ENCODE measurements around the gene CHST1.
A peak's percentile ranks its signal among the peaks of the same experiment; 100 is the strongest.

CHST1 gene

GRCh38 chr11:45659031-45659817 is 6.2 kb downstream of the CHST1 start:
- DNase-seq = no peak

- DNase-seq = no peak
Measured at GRCh38 chr11:45658292-45658991, 7.0 kb downstream of the CHST1 start.

GRCh38 chr11:45657496-45658260 is 7.7 kb downstream of the CHST1 start:
- peak; percentile 10 for DNase-seq

- no peak for DNase-seq
Measured at GRCh38 chr11:45655831-45656230, 9.6 kb downstream of the CHST1 start.

- DNase-seq = peak; percentile 81
Measured at GRCh38 chr11:45655347-45655756, 10.1 kb downstream of the CHST1 start.

GRCh38 chr11:45655012-45655283 is 10.5 kb downstream of the CHST1 start:
- no peak for DNase-seq

GRCh38 chr11:45654231-45655011 is 11.0 kb downstream of the CHST1 start:
- no peak for DNase-seq

- no peak for DNase-seq
Measured at GRCh38 chr11:45653277-45653676, 12.1 kb downstream of the CHST1 start.

- no peak for DNase-seq
Measured at GRCh38 chr11:45652781-45653180, 12.6 kb downstream of the CHST1 start.

- DNase-seq = no peak
Measured at GRCh38 chr11:45651841-45652749, 13.3 kb downstream of the CHST1 start.

- no peak for DNase-seq
Measured at GRCh38 chr11:45651156-45651555, 14.3 kb downstream of the CHST1 start.

GRCh38 chr11:45650166-45651095 is 15.0 kb downstream of the CHST1 start:
- DNase-seq = no peak

- no peak for DNase-seq
Measured at GRCh38 chr11:45649544-45650165, 15.8 kb downstream of the CHST1 start.

GRCh38 chr11:45648931-45649330 is 16.5 kb downstream of the CHST1 start:
- no peak for DNase-seq

- DNase-seq = no peak
Measured at GRCh38 chr11:45647786-45648185, 17.6 kb downstream of the CHST1 start.

GRCh38 chr11:45647329-45647728 is 18.1 kb downstream of the CHST1 start:
- no peak for DNase-seq

GRCh38 chr11:45646275-45646927 is 19.0 kb downstream of the CHST1 start:
- DNase-seq = peak; percentile 69

GRCh38 chr11:45644981-45645889 is 20.2 kb downstream of the CHST1 start:
- no peak for DNase-seq
